Measurements from ENCODE around the gene TLR5.

TLR5 gene

DNA sequence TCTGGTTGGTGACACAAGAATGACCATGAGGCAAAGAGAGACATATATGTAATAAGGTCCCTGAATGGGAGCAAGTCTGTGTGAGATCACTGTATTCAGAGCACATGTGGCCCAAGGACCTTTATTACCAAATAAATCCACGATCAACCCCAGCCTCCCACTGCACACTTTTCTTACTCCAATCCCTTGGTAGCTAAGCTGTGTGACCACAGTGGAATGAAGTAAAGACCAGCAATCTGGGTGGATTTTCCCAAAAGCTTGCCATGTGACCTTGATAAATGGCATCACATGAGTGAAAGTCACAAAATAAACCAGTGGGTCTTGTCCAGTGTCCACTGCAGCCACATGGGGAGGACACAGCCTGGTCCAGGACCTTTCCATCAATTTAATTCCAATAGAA is 36.7 kb upstream of the TLR5 start:
- TF ChIP-seq, protein P1, sequence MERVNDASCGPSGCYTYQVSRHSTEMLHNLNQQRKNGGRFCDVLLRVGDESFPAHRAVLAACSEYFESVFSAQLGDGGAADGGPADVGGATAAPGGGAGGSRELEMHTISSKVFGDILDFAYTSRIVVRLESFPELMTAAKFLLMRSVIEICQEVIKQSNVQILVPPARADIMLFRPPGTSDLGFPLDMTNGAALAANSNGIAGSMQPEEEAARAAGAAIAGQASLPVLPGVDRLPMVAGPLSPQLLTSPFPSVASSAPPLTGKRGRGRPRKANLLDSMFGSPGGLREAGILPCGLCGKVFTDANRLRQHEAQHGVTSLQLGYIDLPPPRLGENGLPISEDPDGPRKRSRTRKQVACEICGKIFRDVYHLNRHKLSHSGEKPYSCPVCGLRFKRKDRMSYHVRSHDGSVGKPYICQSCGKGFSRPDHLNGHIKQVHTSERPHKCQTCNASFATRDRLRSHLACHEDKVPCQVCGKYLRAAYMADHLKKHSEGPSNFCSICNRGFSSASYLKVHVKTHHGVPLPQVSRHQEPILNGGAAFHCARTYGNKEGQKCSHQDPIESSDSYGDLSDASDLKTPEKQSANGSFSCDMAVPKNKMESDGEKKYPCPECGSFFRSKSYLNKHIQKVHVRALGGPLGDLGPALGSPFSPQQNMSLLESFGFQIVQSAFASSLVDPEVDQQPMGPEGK (CRISPR knock-in tag; IDR thresholded peaks at IDR 0.05; ENCODE audit: borderline replicate concordance) = no peak
- no peak for TF ChIP-seq SNAI2 (CRISPR knock-in tag; IDR thresholded peaks at IDR 0.05)
- TF ChIP-seq ZFP30 (CRISPR knock-in tag; IDR thresholded peaks at IDR 0.05) = no peak
- TF ChIP-seq ESRRG (CRISPR knock-in tag; IDR thresholded peaks at IDR 0.05) = no peak
- no peak for TF ChIP-seq RARB (CRISPR knock-in tag; IDR thresholded peaks at IDR 0.05)
- TF ChIP-seq ZNF70 (CRISPR knock-in tag; IDR thresholded peaks at IDR 0.05) = no peak
- ATAC-seq = no peak

GRCh38 chr1:223179280-223179679 is 36.2 kb upstream of the TLR5 start:
- TF ChIP-seq TOX (CRISPR knock-in tag; IDR thresholded peaks at IDR 0.05; ENCODE audit: borderline replicate concordance) (no peak), CSRNP3 (CRISPR knock-in tag; IDR thresholded peaks at IDR 0.05) (no peak), ZFP30 (CRISPR knock-in tag; IDR thresholded peaks at IDR 0.05) (no peak), ZNF8 (CRISPR knock-in tag; IDR thresholded peaks at IDR 0.05) (no peak), ARNTL (CRISPR knock-in tag; IDR thresholded peaks at IDR 0.05; ENCODE audit: borderline replicate concordance, low read depth) (no peak), TSHZ2 (CRISPR knock-in tag; IDR thresholded peaks at IDR 0.05) (no peak), CSDC2 (CRISPR knock-in tag; IDR thresholded peaks at IDR 0.05) (no peak)
- no peak for ATAC-seq

DNA sequence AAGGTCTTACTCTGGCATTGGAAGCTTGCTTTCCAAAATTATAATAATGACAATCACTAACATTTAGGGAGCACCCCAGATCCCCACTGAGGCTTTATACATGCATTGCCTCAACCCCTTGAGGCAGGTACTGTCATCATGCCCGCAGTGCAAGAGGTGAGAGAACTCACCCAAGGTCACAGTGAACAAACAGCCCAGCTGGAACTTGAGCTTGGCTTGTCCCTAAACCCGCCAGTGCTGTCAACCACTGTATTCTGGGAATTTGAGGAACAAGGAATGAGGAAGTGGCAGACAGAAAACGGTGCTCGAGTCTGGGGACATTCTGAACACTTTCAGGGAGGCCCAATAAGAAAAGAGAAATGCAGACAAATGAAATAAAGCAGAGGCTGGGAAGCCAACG is 34.6 kb upstream of the TLR5 start:
- TF ChIP-seq GLIS3 (CRISPR knock-in tag; IDR thresholded peaks at IDR 0.05) = no peak
- ATAC-seq = no peak

GRCh38 chr1:223176437-223176836 is 33.4 kb upstream of the TLR5 start:
- no peak for TF ChIP-seq TOX (CRISPR knock-in tag; IDR thresholded peaks at IDR 0.05; ENCODE audit: borderline replicate concordance)
- TF ChIP-seq ARNTL (CRISPR knock-in tag; IDR thresholded peaks at IDR 0.05; ENCODE audit: borderline replicate concordance, low read depth) = no peak
- no peak for TF ChIP-seq CSDC2 (CRISPR knock-in tag; IDR thresholded peaks at IDR 0.05)
- TF ChIP-seq ESRRG (CRISPR knock-in tag; IDR thresholded peaks at IDR 0.05) = no peak
- no peak for TF ChIP-seq ZFP3 (CRISPR knock-in tag; IDR thresholded peaks at IDR 0.05)
- TF ChIP-seq TSHZ2 (CRISPR knock-in tag; IDR thresholded peaks at IDR 0.05) = no peak
- no peak for TF ChIP-seq ZC3H10 (CRISPR knock-in tag; IDR thresholded peaks at IDR 0.05)
- no peak for TF ChIP-seq ISL1 (CRISPR knock-in tag; IDR thresholded peaks at IDR 0.05)
- no peak for TF ChIP-seq RARB (CRISPR knock-in tag; IDR thresholded peaks at IDR 0.05)
- TF ChIP-seq ZNF8 (CRISPR knock-in tag; IDR thresholded peaks at IDR 0.05) = no peak
- TF ChIP-seq ZFP30 (CRISPR knock-in tag; IDR thresholded peaks at IDR 0.05) = no peak
- no peak for TF ChIP-seq TCF4 (CRISPR knock-in tag; IDR thresholded peaks at IDR 0.05; ENCODE audit: borderline replicate concordance)
- no peak for TF ChIP-seq CREB5 (CRISPR knock-in tag; IDR thresholded peaks at IDR 0.05; ENCODE audit: low read depth)
- ATAC-seq = no peak
